AG04450 (cell line): ENCODE results near the gene ICAM1. TPM values are rescaled to one million over a fixed set of nuclear protein-coding genes. Genes with fewer than 3 reads are reported as not detected.

Experiments used
- CTCF ChIA-PET: fragments of 300-600, 350-600 bp; formaldehyde crosslinking; extraction: SDS; loops from one replicate; lab custom pipeline; 2022; ENCODE audit warnings: antibody characterized with exemption, inconsistent platforms; lab: Charles Lee
- POLR2A ChIA-PET: fragments of 350-600 bp; formaldehyde crosslinking; extraction: SDS; loops from one replicate; lab custom pipeline; 2021; ENCODE audit warnings: antibody characterized with exemption, inconsistent platforms; lab: Yijun Ruan, JAX
- DNase-seq: peaks from one replicate; pipeline ENCODE4 v3.0.0-alpha.2; 2011; ENCODE audit warnings: low read depth, low spot score
- H3K27ac ChIP-seq: one replicate; pipeline ENCODE4 v1.5.1; 2012; ENCODE audit warnings: low read depth, low read length, control low read depth
- H3K27me3 ChIP-seq: one replicate; pipeline ENCODE4 v1.6.0; 2012; ENCODE audit warnings: low read length; ENCODE audit not compliant: control insufficient read depth, insufficient read depth
- H3K4me3 ChIP-seq: 2 replicates; pipeline ENCODE4 v1.5.1; 2011; ENCODE audit warnings: mild to moderate bottlenecking, low read depth, low read length, control low read depth
- H3K9me3 ChIP-seq: 2 replicates; pipeline ENCODE4 v1.5.1; 2012; ENCODE audit warnings: low read length; ENCODE audit not compliant: control insufficient read depth, insufficient read depth
- polyA plus RNA-seq: library from polyadenylated mRNA; depleted of rRNA; stranded (reverse); fragments of >200 nt; gene quantifications from 2 replicates; pipeline ENCODE4 v1.2.3, GENCODE V29; 2011
- TF ChIP-seq, protein P1 (sequence below): IDR thresholded peaks from 2 replicates; pipeline ENCODE4 v1.5.1; 2011; ENCODE audit warnings: low read depth, low read length, control low read depth, inconsistent platforms

ICAM1 gene
- polyA plus RNA-seq, 1 experiment, result 40.4 TPM

- H3K27me3 ChIP-seq, result no peaks in the 10 kb centered on the region
- TF ChIP-seq, protein P1, sequence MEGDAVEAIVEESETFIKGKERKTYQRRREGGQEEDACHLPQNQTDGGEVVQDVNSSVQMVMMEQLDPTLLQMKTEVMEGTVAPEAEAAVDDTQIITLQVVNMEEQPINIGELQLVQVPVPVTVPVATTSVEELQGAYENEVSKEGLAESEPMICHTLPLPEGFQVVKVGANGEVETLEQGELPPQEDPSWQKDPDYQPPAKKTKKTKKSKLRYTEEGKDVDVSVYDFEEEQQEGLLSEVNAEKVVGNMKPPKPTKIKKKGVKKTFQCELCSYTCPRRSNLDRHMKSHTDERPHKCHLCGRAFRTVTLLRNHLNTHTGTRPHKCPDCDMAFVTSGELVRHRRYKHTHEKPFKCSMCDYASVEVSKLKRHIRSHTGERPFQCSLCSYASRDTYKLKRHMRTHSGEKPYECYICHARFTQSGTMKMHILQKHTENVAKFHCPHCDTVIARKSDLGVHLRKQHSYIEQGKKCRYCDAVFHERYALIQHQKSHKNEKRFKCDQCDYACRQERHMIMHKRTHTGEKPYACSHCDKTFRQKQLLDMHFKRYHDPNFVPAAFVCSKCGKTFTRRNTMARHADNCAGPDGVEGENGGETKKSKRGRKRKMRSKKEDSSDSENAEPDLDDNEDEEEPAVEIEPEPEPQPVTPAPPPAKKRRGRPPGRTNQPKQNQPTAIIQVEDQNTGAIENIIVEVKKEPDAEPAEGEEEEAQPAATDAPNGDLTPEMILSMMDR, result no peak
- H3K9me3 ChIP-seq, result no peaks in the 10 kb centered on the region; the same call in 1 of the 2 replicates
- ChIA-PET POLR2A (interaction anchor here (1.2 to 1.4 kb wide), 3 partner anchors 8 to 49 kb away, joined by 5 to 12 read pairs (median 11); partner anchors contain the start of genes ICAM1 and RAVER1), CTCF (interaction anchor here (1.1 to 2.1 kb wide), 3 partner anchors 16 to 132 kb away, joined by 3 to 8 read pairs (median 4); no protein-coding TSS in a partner anchor)
- no peak overlapping the region for H3K27ac ChIP-seq
- no peak overlapping the region for H3K4me3 ChIP-seq
- DNase-seq, result no peak
These were observed 14.5 kb downstream of the ICAM1 start for GRCh38 chr19:10285393-10285792.

GRCh38 chr19:10286803-10287737, 16.1 kb downstream of the ICAM1 start, which contains the start of gene ICAM4:
Gene ICAM4, plus strand, starts transcription at chr19:10286955. Its CDS starts 58 bp downstream, at chr19:10287013.
- TF ChIP-seq, protein P1, result no peak
- ChIA-PET POLR2A (interaction anchor here (0.7 to 1.4 kb wide), 5 partner anchors 10 to 47 kb away, joined by 3 to 12 read pairs (median 5); partner anchors contain the start of genes ICAM1 and RAVER1), CTCF (interaction anchor here (0.7 to 2.1 kb wide), 4 partner anchors 18 to 161 kb away, joined by 3 to 8 read pairs (median 4); no protein-coding TSS in a partner anchor)
- Histone ChIP-seq H3K27me3 (no peaks in the 10 kb centered on the region), H3K9me3 (no peaks in the 10 kb centered on the region; the same call in 1 of the 2 replicates), H3K4me3 (peak within 1 kb of the TSS; percentile 7; the same call in 1 of the 2 replicates), H3K27ac (peak within 1 kb of the TSS; percentile 21)
- DNase-seq, result no peak

GRCh38 chr19:10288662-10289166, 17.8 kb downstream of the ICAM1 start:
- CTCF ChIA-PET, result interaction anchor here (0.6 to 1.8 kb wide), 4 partner anchors 17 to 666 kb away, joined by 3 to 4 read pairs (median 3); no protein-coding TSS in a partner anchor
- POLR2A ChIA-PET, result interaction anchor here (0.5 to 4.1 kb wide), 6 partner anchors 8 to 45 kb away, joined by 3 to 25 read pairs (median 5); partner anchors contain the start of genes ICAM1 and RAVER1
- DNase-seq, result no peak
- TF ChIP-seq, protein P1, result no peak
- no peaks in the 10 kb centered on the region for H3K27me3 ChIP-seq
- H3K27ac ChIP-seq, result peak overlapping the region; percentile 31
- peaks cover 16% of the 10 kb centered on the region for H3K9me3 ChIP-seq
- H3K4me3 ChIP-seq, result peak overlapping the region; percentile 63

GRCh38 chr19:10289167-10289835, 18.4 kb downstream of the ICAM1 start:
- Histone ChIP-seq H3K9me3 (peaks cover 21% of the 10 kb centered on the region), H3K27ac (peak overlapping the region; percentile 31), H3K4me3 (peak overlapping the region; percentile 63), H3K27me3 (no peaks in the 10 kb centered on the region)
- TF ChIP-seq, protein P1, result no peak
- DNase-seq, result no peak
- CTCF ChIA-PET, result interaction anchor here (0.6 to 1.8 kb wide), 5 partner anchors 12 to 665 kb away, joined by 3 to 4 read pairs (median 3); no protein-coding TSS in a partner anchor
- POLR2A ChIA-PET, result interaction anchor here (0.5 to 4.1 kb wide), 9 partner anchors 9 to 863 kb away, joined by 3 to 25 read pairs (median 5); partner anchors contain the start of genes ICAM1 and RAVER1
